GM21367 (cell line): ENCODE data around the gene TAF4.
"Not testable (repeated sequence)": the region's sequence is repeated elsewhere in the genome, so short reads cannot be mapped to it uniquely, and the experiment has no call there.

ENCODE experiments used
- ATAC-seq: cut with Tn5 transposase; IDR thresholded peaks from one replicate; pipeline ENCODE4 v1.9.1; 2021; ENCODE audit not compliant: unreplicated experiment

TAF4 gene

DNA sequence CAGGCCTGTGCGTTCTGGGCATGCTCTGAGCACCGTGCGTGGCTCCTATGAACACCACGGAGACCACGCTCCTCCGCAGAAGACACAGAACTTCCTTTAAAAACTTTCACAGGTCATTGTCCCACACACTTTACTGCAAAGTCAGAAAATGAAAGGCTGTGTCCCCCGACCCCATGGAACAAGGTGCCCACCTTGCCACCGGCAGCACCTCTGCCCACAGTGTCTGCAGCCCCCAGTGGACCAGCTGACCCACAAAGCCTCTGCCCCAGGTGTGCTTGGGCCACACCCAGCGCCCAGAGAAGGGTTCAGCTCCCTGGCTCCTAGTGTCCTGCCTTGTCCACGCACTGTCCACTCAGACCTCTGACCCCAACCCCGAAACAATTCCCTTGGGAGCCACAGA, 8.7 kb downstream of the TAF4 start:
- ATAC-seq = no peak

DNA sequence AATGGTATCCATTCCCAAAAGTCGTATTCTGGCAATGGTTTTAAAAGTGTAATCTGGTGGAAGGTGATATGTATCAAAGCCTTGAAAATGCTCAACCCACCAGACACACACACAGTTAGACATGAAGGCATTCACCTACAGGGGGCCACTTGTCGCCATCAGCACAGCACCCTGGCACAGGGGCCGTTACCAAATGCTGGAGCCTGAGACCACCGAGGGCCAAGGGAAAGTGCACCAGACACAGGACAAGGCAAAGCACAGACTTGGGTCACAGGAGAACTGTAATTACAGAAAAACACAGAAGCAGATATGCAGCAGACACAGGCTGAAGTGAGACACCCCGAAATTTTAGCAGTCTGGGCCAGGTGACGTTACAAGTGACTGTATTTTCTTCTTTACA, 9.3 kb downstream of the TAF4 start:
- no peak for ATAC-seq

DNA sequence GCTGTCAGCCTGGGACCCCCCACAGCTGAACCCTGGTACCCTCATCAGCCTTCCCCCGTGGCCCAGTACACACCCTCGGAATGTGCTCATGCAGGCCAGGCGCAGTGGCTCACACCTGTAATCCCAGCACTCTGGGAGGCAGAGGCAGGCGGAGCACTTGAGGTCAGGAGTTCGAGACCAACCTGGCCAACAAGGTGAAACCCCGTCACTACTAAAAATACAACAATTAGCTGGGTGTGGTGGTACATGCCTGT, 9.9 kb downstream of the TAF4 start:
- not testable (repeated sequence) for ATAC-seq

DNA sequence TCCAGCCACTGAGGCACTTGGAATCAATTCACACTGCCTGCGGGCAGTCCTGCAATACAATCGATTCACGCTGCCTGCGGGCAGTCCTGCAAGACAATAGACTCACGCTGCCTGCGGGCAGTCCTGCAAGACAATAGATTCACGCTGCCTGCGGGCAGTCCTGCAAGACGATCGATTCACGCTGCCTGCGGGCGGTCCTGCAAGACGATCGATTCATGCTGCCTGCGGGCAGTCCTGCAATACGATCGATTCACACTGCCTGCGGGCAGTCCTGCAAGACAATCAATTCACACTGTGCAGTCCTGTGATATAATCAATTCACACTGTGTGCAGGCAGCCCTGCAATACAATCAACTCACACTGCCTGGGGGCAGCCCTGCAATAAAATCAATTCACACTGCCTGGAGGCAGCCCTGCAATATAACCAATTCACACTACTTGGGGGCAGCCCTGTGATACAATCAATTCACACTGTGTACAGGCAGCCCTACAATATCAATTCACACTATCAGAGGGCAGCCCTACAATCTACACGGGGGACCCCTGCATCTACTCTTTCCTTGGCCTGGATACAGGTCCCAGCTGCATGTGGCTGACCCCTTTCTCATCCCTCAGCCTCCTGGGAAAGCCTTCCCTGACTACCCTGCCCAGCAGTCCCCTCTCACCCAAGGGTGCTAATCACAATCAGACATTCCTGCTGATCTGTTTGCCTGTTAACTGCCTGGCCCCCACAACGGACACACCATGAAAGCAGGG, 10.4 kb downstream of the TAF4 start:
- no peak for ATAC-seq

DNA sequence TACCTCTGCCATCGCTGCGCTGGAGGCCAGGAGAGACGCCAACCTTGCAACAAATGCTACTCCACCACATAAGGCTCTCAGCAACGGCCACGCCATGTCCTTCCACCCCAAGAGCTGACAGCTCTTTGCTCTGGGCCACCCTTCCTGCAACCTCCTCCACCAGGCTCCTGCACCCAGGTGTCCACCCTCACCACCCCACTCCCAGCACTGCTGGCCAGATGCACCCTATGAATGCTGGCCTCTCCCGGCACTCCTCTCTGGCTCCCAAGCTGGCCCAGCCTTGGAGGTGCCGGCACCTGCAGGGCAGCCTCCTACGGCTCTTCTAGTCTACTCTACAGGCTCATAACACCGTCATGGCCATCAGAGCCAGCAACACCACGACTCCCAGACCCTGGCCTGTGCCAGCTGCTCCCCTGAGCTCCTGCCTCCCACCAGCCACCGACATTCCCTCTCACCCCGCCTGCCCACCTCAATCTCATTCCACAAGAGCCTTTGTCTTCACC, 11.2 kb downstream of the TAF4 start:
- no peak for ATAC-seq

DNA sequence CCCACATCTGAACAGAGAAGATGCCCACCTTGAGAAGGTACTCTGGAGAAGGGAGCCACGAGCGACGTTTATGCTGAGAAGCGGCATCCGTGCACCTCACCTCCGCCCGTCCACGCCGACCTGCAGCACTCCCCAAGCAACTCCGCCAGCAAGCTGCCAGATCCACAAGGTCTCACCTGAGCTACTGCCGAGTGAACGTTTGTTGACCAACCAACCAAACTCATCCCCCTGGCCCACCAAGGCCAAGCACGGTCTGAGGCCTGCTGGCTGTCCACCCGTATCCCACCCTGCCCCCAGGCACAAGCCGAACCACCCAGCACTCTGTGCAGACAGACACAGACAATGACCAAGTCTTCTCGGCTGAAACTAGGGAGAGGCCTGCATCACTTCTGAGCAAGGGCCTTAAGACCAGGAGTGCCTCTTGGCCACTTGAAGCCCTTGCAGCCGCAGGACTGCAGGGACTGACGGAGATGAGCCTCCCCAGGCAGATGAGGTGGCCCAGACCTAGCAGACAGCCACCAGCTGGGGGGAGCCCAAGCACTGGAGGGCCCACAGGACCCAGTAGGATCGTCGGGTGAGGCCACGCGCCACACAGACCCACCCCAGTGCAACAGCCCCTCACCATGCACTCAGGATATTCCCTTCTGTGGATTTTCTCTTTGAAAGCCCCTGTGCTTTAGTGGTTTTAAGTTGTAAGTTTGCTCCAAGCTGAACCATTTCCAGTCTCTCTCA, 12.1 kb downstream of the TAF4 start:
- no peak for ATAC-seq

DNA sequence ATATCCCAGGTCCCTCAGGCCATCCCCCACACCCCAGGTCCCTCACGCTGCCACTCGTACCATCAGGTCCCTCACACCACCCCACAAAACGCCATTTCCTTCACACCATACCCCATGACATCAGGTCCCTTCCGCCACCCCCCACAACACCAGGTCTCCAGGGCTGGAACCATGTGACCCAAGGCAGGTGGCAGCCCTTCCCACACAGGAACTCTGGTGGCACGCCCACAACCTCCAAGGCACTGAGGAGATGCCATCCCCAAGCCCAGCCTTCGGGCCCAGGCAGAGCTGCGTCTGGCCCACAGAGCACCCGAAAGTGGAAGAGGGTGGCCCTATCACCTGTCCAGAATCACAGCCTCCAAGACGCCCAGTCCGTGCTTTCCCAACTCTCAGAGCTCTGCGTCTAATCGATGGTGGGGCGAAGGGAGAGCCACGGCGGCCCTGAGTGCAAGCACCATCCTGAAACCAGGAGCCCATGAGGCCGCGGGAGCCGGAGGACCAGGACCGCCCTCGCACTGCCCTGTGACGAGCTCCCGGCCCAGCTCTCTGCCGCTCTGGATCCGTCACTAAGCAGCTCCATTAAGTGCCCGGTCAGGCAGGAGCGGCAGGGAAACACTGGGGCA, 12.7 kb downstream of the TAF4 start:
- no peak for ATAC-seq

DNA sequence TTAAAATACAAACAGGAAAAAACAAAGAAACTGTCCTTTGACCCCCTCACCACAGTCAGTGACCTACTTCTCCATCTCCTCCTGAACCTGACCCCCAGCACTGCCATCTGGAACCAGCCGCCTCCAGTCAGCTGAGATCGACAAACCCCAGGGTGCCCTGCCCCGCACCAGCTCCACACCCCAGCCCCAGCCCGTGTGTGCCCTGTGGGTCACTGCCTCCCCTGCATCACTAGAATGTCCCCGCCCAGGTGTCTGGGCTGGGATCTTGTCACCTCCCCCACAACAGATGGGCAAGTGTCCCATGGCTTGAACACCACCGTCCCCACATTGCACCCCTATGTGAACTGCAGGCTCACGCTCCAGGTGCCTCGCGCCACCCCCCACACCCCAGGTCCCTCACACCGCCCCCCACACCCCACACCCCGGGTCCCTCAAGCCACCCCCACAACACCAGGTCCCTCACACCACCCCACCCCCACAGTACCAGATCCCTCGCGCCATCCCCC, 13.3 kb downstream of the TAF4 start:
- ATAC-seq = no peak

DNA sequence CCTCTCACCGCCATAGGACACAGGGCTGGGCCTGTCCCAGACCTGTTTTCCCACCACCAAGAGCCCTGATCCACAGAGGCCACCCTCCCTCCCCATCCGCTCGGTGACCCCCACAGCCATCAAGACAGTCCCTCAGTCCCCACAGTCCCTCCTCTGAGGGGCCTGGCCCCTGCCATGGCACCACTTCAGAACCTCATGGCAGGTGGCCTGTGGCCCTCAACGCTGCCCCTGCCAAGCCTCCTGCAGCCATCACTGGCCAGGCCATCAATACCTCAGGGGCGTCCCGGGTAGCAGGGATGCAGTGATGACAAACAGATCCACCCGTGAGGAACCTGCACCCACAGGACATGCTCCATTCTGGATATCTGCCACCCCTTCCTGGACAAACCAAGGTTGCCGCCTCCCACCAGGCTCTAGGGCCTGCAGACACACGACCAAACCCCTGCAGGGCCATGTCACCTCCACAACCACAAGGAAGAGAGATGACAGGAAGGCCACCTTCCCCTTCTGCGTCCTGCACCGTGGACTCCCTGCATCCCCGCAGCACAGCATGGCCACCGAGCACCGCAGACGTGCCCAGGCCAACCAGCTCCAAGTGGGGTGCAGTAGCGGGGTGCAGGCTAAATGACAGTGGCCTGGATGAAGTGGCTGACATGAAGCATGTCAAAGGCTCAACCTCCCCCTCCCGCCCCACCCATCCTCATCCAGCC, 14.0 kb downstream of the TAF4 start:
- no peak for ATAC-seq

DNA sequence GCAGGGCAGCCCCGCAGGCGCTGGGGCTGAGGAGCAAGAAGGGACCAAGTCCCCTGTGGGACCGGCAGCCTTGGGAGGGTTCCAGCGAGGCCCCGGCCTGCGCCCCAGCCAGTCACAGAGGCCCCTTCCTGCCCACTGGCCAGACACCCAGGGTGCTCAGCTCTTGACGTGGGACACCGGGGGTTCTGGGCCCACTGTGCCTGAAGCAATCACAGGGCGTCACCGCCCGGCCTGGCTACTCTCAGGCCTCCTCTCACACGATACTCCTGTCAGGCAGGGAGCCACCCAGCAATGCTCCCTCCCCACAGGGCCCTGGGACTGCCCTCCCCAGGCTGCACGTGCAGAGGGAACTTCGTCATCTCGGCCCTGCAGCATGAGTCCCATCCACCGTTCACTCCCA, 14.5 kb downstream of the TAF4 start:
- no peak for ATAC-seq

DNA sequence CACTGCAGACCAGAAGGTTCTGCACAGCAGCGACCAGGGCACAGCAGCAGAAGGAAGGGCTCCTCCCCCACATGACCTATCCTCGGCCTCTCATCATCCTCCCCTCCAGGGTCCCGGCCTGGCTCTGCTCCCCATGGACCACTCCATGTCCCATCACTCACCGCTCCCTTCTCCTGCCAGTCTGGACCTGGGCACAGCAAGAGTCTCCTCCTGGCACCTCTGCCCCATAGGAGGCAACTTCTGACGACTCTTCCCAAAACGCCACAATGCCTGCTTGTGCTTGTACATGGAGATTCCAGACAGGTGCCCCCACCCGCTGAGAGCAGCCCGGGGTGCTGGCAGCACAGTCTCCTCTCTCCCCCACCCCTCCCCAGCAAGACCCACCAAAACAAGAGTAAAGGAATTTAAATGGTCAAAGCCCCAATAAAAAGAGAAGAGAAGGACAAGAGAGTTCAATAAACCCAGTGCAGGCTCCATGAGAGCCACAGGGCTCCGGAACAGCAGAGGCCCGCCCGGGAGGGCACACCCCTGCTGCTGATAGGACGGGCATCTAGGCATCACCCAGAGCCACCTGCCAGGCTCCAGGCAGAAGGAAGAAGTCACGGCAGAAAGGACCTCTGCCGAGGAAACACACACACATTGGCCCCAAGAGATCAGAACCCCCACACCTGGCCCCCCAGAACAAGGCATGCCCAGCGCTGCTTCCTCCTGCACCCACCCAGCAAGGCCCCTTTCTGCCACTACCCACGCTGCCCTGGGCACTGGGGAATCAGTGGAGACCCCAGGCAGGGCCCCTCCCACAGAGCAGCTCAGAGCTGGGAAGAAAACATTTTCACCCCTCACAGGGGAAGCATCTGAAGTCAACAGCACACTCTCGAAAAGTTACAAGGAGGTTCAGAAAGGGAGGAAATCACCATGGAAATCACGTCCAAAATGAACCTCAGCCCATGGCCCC, 15.2 kb downstream of the TAF4 start:
- no peak for ATAC-seq

DNA sequence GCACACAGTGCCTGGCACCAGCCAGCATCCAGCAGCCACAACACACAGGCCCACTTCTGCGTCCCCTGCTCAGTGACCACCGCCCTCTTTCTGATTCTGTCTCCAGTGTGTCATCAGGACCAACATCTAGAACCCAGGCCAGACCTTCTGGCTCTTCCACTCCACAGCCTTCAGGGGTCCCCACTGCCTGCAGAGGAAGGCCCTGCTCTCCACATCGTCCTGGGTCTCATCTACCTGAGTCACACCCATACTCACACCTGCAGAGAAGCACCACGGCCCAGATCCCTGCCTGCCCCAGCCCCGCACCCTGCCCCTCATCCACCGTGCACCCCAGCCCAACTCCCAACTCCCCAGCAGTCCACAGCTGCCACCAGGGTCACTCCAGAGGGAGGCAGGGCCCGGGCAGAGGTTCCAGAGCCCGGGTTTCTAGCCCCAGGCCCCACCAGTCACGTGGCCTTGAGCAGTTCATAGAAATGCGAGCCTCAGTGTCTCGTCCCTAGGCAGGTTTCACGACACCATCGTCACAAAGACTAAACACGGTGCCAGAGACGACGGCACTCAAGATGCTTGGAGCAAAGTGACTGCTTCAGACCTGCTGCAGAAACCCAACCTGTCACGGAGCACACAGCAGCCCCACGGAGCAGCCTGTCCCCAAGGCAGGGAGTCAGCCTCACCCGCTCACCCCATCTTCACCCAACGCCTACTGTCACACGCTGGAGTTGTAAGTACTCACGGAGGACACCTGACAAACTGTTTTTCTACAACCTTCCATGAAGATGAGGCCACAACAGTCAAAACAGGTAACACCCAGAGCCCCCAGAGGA, 16.1 kb downstream of the TAF4 start:
- ATAC-seq = no peak

DNA sequence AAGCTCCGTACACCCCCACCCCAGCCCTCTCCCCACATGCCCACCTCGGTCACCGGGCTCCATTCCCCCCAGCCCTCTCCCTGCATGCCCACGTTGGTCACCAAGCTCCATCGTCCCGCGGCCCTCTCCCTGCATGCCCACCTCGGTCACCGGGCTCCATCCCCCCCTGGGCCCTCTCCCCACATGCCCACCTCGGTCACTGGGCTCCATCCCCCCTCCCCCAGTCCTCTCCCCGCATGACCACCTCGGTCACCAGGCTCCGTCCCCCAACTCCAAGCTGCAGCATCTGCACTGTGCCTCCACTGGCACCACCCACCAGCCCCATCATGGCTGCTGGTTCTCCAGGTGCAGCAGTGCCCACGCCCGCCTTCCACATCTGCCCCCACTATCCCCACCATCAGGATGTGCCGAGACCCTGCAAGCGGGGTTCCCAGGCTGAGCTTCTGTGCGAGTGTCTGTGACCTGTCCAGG, 16.8 kb downstream of the TAF4 start:
- ATAC-seq = no peak

DNA sequence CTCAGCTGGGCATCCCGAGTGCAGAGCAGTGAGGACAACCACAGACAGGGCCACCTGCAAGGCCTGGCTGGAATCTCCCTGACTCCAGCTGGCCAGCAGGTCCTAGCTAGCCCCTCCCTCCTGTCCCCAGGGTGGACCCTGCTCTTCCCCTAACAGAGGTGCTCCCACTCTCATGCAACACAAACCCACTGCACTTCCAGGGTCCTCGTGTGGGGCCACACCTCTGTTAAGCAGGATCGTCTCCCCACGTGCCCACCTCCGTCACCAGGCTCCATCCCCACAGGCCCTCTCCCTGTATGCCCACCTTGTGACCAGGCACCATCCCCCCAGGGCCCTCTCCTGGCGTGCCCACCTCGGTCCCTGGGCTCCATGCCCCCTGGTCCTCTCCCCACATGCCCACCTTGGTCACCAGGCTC, 17.3 kb downstream of the TAF4 start:
- ATAC-seq = no peak

DNA sequence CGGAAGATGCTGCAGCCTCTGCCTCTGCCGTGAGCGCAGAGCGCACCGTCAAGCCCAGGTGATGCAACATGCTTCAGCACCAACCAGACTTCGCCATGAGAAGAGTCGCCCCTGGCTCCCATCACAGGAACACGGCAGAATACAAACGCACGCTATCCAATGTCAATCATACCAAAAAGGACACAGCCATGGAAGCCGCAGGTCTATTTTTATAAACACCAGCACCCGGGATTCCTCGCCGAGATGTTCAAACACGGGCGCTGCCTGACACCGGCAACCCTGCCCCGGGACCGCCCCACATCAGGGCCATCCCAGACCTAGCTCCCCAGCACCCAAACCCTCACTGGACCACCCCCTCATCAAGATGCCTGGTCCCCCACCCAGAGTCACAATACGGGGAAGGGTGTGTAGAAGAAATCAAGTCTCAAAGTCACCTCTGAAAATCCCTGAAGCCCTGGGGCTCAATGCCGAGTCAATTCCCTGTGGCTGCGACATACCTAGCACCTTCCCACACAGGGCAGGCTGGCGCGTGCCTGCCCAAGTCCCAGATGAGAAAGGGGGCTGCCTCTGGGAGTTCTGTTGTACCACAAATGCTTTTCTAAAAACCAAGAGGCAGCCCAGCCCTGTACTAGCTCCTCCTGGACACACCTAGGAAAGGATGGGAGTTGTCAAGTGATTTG, 17.9 kb downstream of the TAF4 start:
- ATAC-seq = no peak

DNA sequence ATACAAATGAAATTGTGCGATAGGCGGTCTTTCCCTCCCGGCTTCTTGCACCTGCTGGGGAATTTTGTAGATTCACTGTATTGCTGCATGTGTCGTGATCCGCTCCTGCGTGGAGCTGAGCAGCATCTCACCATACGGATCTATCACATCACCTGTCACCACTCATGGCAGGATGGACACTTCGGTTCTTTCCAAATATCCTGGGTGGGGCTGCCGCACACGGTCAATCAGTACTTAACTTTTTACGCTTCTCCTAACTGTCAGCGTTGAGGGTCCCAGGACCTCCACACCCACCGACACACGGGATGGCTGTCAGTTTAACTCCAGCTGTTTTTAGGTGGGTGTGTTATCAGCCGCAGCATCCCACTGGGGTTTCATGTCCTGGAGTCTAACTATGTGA, 19.2 kb downstream of the TAF4 start:
- no peak for ATAC-seq

DNA sequence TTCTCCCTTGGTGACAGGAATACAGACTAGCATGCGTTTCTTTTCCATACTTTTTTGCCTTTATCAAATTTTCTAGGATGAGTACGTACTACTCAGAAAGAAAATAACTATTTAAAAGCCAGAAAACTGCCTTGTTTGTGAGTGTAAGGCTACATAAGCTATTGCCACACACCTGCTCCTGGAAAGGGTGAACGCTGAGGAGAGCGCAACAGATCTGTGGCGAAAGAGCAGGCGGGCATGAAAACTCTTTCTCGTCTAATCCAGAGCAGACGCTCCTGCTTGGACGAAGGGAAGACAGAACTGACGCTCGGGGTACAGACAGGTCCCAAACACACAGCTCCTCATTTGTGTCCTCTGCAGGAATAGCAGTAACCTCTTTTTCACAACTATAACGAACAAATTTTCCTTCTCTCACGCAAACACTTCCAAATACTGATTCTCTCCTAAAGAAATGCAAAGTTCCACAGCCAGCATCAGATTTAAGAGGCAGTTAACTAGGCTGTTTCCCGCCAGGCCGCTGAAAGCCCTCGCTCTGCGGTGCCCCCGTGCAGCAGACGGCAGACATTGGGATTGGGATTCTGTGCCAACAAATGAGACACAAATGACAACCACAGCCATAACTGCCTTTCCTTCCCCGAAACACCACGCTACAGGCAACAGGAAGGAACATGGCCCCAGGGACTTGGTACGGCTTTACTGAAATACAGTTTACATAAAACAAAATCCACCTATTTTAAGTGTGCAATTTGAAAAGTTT, 20.0 kb downstream of the TAF4 start:
- ATAC-seq = no peak

DNA sequence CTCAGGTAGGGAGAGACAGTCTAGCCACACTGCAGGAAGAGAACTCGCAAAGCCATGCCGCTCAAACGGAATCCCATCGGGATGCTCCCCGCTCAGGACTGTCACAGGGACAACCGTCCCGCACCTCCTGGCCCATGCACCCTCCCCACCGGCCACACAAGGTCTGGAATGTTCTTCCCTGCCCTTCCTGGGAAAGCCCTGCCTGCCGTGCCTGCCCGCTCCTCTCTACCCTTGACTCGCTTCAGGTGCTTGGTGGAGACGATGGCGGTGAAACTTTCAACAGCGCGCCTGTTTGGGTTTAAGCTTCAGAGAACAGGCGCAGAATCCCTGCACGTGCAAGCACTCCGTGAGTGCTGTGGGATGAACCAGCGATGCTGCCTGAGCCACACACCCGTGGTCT, 20.6 kb downstream of the TAF4 start:
- no peak for ATAC-seq
